Occipital lobe (tissue), 2 donors: Measurements from ENCODE around the gene TFCP2. TPM values are rescaled to one million over a fixed set of nuclear protein-coding genes. Genes with fewer than 3 reads are reported as not detected.
"Not testable (repeated sequence)": the region's sequence is repeated elsewhere in the genome, so short reads cannot be mapped to it uniquely, and the experiment has no call there.

Experiments
- DNase-seq: peaks from one replicate; lab custom pipeline; 2025; lab: John Stamatoyannopoulos, UW
- total RNA-seq: library from RNA; depleted of rRNA; stranded (reverse); fragments of >200 nt; gene quantifications from one replicate; pipeline ENCODE4 v1.2.3, GENCODE V29; 2014

TFCP2 gene
- total RNA-seq: 13.6 TPM

DNA sequence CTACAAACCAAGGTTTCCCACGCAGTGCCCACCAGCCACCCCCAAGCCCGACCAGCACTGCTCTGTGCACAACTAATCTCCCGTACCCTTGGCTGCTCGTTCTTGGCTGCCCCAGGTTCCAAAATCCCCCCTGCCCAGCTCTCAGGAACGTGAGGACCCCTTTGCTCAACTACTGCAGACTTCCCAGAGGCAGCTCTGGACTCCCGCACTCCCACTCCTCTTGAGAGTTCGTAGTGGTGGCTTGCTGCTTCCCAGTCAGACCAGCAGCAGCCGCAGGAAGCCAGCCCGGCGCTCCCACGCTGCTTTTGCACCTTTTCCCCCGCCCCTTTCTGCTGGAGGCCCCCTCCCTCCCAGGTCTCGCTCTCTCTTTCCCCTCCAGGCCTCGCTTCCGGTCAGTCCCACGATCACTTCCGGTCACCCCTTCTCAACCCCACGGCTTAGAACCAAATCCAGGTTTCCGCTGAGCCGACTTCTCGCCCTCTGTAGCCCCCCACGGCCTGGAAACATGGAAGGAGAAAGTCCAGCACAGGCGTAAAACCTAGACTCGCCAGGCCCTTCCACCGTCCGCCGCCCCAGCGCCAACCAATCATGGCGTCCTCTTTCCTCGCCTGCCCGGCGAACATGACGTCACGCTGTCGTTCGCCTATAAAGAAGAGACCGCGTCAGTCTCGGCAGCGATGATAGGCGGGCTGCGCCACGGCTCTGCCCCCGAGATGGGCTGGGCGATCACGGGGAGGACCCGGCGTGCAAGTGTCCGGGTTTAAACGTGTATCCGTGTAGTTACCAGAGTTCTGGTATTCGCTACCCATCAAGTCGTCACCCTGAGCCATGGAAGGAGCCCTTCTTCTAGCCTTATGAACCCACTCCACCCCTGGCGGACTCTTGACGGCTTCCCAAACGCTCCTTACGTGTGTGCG lies at the start of gene TFCP2:
Gene TFCP2 (minus strand): TSS at position 621 of the 917 bp plus-strand sequence. CDS start 713 bp downstream, outside the sequence.
- DNase-seq: peak; percentile 94

DNA sequence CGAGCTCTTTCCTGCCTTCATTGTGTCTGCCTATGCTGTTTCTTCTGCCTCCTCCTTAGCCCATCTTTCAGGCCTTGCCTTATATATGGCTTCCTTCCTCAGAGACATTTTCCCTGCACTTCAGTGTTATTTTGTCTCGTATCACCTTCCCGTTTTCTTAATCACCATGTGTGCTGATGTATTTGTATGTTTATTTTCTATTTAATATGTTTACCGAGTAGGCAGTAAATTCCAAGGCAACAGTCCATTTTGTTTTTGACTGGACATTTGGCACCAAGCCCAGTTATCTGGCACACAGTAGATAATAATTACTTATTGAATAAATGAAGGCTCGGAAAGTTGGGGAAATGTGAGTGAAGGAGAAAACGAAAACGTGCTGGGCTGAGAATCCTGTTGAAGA lies 49.5 kb upstream of the TFCP2 start:
- no peak for DNase-seq

DNA sequence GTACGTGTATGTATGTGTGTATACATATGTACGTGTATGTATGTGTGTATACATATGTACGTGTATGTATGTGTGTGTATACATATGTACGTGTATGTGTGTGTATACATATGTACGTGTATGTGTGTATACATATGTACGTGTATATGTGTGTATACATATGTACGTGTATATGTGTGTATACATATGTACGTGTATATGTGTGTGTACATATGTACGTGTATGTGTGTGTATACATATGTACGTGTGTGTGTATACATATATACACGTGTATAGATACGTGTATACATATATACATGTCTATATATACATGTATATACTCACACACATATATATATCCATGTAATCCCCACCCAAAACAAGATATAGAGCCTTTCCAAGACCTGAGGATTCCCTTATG lies 46.9 kb upstream of the TFCP2 start:
- not testable (repeated sequence) for DNase-seq

DNA sequence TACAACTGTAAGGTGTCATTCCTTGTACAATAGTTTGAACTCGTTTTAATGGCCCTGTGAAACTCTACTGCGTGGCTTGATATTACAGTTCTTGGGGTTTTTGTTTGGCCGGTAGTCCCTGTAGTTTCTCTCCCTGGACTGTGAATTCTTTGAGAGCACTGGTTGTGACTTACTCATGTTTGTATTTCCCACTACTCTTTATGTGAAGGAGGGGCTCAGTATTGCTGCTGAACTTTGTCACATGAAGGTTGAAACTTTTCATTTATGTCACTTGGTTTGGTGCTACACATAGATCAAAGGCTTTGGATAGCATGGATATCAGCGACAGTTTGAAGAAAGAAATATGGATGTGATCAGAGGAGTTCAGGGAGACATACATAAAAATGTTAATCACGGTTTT lies 46.4 kb upstream of the TFCP2 start:
- DNase-seq: no peak

DNA sequence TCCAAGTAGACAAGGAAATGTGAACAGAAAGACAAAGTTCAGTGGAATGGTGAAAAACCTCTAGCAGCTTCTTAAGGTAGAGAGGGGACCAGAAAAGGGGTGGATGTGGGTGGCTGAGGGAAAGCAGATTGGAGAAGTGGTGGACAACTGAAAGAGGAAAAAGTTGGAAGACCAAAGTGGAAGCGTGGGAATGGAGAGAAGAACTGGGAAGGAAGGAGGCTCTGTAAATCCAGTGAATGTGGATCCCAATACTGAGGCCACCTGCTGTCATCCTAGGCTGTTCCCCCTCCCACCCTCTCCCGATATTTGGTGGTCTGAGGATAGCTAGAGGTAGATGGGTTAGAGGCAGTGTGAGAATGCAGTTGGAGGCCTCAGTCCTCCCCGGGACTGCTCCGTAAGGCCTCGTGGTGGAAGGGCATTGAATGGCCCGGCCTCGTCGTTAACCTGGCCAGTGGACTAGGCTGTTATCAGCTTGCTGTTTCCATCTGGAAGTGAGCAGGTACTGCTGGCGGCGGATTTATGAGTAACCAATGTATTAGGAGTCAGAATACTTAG lies 45.7 kb upstream of the TFCP2 start:
- DNase-seq: no peak

- DNase-seq: peak; percentile 63
Observed at GRCh38 chr12:51217968-51218606, 45.2 kb upstream of the TFCP2 start, which contains the start of gene POU6F1. Gene POU6F1 (minus strand): TSS chr12:51218062. CDS start chr12:51206836, 11,226 bp downstream.

- DNase-seq: peak; percentile 50
Observed at GRCh38 chr12:51217133-51217967, 44.4 kb upstream of the TFCP2 start.

DNA sequence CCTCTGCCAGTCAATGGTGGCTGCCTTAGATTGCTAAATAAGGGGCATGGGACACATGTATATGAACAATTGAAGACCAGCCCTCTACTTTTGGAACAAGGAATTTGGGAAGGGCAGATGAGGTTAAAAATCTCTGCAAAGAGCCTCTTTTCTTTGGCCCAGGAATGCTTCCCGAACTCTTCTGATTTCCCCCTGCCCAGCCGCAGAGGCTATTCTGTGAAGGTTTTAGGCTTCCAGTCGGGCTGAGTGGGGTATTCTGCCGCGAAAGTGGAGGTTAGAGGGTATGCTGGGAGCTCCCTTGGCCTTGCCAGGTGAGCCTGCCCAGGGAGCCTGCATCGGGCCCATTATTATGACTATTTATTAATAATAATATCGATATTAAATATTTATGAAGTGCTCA lies 43.7 kb upstream of the TFCP2 start:
- no peak for DNase-seq

DNA sequence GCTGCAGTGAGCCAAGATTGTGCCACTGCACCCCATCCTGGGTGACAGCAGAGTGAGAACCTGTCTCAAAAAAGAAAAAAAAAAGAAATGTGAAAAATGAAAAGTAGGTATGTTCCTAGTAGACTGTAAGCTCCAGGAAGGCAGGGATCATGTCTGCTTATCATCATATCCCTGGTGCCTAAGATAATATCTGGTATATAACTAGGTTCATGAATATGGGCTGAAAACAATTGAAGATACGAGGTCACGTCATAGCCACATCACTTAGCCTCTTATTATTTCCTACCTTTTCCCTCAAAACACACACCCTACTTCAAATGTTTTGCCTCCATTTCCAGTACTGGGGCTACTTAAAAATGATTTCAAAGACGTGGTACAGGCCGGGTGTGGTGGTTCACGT lies 42.0 kb upstream of the TFCP2 start:
- no peak for DNase-seq

GRCh38 chr12:51210690-51211395 lies 37.9 kb upstream of the TFCP2 start:
- no peak for DNase-seq

GRCh38 chr12:51209259-51209658 lies 36.3 kb upstream of the TFCP2 start:
- DNase-seq: no peak

DNA sequence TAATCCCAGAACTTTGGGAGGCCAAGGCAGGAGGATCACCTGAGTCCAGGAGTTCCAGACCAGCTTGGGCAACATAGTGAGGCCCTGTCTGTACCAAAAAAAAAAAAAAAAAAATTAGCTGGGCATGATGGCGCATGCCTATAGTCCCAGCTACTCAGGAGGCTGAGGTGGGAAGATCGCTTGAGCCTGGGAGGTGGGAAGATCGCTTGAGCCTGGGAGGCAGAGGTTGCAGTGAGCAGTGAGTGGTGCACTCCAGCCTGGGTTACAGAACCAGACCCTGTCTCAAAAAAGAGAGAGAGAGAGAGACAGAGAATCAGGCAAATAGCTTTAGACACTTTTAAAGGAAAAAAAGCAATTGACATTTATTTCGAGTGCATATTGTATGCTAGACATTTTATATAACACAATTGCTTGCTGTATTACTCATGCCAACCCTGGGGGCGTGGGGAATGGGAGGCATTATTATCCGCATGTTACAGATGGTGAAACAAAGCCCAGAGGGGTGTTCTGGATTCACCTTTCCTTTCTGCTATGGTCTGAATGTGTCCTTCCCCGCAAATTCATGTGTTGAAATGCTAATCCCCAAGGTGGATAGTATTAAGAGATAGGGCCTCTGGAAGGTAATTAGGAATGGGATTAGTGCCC lies 35.2 kb upstream of the TFCP2 start:
- no peak for DNase-seq

DNA sequence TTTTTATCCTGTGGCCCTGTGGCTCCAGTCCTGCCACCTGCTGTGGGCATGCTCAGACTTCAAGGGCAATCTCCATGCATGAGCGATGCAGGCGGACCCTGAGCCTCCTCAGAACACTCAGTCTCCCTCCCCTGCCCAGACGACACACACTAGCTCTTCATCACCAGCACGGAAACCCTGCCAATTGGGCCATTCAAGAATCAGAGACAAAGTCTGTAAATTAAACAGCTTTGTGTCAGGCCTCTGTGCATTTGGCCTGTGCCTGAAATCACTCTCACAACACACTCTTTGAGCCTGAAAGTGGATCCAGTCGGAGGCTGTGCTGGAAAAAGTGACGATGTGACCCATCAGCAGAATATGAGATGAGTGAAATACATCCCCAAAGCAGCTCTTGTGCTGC lies 32.4 kb upstream of the TFCP2 start:
- DNase-seq: no peak

DNA sequence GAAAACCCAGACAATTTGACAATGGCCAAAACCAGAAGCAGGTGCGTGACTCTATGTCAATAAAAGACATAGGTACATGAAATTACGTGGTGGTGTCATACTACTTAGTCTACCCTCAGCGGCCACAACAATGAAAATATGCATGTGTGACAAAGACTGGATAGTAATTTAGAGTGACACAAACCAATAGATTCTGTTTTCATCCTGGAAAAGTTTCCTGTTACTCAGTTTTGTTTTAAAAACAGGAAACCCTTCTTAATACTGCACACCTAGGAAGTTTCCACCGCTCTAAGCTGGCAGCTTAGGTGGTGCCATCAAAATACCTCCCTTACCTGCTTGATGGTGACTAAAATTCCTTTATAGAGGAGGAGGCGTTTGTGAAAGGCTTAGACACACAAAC lies 29.8 kb upstream of the TFCP2 start:
- DNase-seq: no peak

DNA sequence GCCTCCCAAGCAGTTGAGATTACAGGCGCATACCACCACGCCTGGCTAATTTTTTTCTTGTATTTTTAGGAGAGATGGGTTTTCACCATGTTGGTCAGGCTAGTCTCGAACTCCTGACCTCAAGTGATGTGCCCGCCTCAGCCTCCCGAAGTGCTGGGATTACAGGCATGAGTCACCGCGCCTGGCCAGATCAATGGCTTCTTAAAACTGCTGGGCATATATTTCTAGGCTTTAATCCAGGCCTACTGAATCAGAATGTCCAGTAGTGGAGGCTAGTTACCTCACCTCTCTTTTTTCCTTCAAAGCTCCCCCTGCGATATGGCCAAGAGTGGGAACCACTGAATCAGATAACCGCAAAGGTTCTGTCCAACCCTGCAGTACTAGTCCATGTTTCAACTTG lies 27.9 kb upstream of the TFCP2 start:
- no peak for DNase-seq

- DNase-seq: no peak
Observed at GRCh38 chr12:51200156-51200555, 27.2 kb upstream of the TFCP2 start.

GRCh38 chr12:51199366-51199945 lies 26.5 kb upstream of the TFCP2 start:
- no peak for DNase-seq

GRCh38 chr12:51198568-51199365 lies 25.8 kb upstream of the TFCP2 start:
- no peak for DNase-seq
